NCI-H82 treated with DMSO at 0.1 percent for 48 hours (cell line): ENCODE measurements around the gene E2F1.
"Not testable (repeated sequence)": the region's sequence is repeated elsewhere in the genome, so short reads cannot be mapped to it uniquely, and the experiment has no call there.

Source experiments
- DNase-seq: peaks from one replicate; lab custom pipeline; 2025; ENCODE audit not compliant: unreplicated experiment; lab: John Stamatoyannopoulos, UW

E2F1 gene

GRCh38 chr20:33659341-33660034 lies 26.7 kb downstream of the E2F1 start:
- DNase-seq = no peak

- no peak for DNase-seq
Measured at GRCh38 chr20:33658929-33659328, 27.3 kb downstream of the E2F1 start.

- no peak for DNase-seq
Measured at GRCh38 chr20:33658510-33658909, 27.7 kb downstream of the E2F1 start.

GRCh38 chr20:33657704-33658095 lies 28.5 kb downstream of the E2F1 start:
- DNase-seq = no peak

GRCh38 chr20:33656783-33657703 lies 29.1 kb downstream of the E2F1 start:
- no peak for DNase-seq

GRCh38 chr20:33656010-33656782 lies 30.0 kb downstream of the E2F1 start:
- DNase-seq = no peak

GRCh38 chr20:33655164-33655563 lies 31.0 kb downstream of the E2F1 start:
- no peak for DNase-seq

- no peak for DNase-seq
Measured at GRCh38 chr20:33654680-33655161, 31.5 kb downstream of the E2F1 start.

GRCh38 chr20:33653900-33654596 lies 32.1 kb downstream of the E2F1 start:
- no peak for DNase-seq

- peak; percentile 85 for DNase-seq
Measured at GRCh38 chr20:33653218-33653899, 32.8 kb downstream of the E2F1 start.

- no peak for DNase-seq
Measured at GRCh38 chr20:33651562-33652048, 34.6 kb downstream of the E2F1 start.

- DNase-seq = no peak
Measured at GRCh38 chr20:33650753-33651561, 35.2 kb downstream of the E2F1 start.

- DNase-seq = no peak
Measured at GRCh38 chr20:33650111-33650752, 36.0 kb downstream of the E2F1 start.

GRCh38 chr20:33649201-33649681 lies 36.9 kb downstream of the E2F1 start:
- DNase-seq = peak; percentile 71

- DNase-seq = no peak
Measured at GRCh38 chr20:33648396-33649004, 37.7 kb downstream of the E2F1 start.

- DNase-seq = no peak
Measured at GRCh38 chr20:33647603-33648395, 38.4 kb downstream of the E2F1 start.

GRCh38 chr20:33646959-33647602 lies 39.1 kb downstream of the E2F1 start:
- DNase-seq = not testable (repeated sequence)
